Measurements from ENCODE around the gene HTR1E. TPM values are rescaled to one million over a fixed set of nuclear protein-coding genes. Genes with fewer than 3 reads are reported as not detected.

Gene HTR1E
- total RNA-seq, 2 donors from 2014 or later = not detected

GRCh38 chr6:86963352-86963751, 26.0 kb downstream of the HTR1E start:
- Histone ChIP-seq H3K27me3 (replicated peaks; ENCODE audit: insufficient read depth) (no peaks in the 10 kb centered on the region), H3K27ac (no peak overlapping the region), H3K36me3 (no peaks in the 10 kb centered on the region), H3K4me1 (ENCODE audit: control insufficient read depth in 1 of 2, low read depth in 2 of 2) (no peaks in the 10 kb centered on the region), H3K4me3 (no peak overlapping the region), H3K9me3 (no peaks in the 10 kb centered on the region)
- ATAC-seq (ENCODE audit: insufficient number of reproducible peaks, low FRiP score, low read depth) (no peak), DNase-seq (ENCODE audit: low spot score) (no peak)
- no peak for TF ChIP-seq CTCF (IDR thresholded peaks at IDR 0.05)

GRCh38 chr6:86964029-86964579, 26.8 kb downstream of the HTR1E start:
- DNase-seq (ENCODE audit: low spot score) (no peak), ATAC-seq (ENCODE audit: insufficient number of reproducible peaks, low FRiP score, low read depth) (no peak)
- no peak overlapping the region for H3K27ac ChIP-seq
- H3K36me3 ChIP-seq = no peaks in the 10 kb centered on the region
- no peaks in the 10 kb centered on the region for H3K4me1 ChIP-seq (ENCODE audit: control insufficient read depth in 1 of 2, low read depth in 2 of 2)
- H3K27me3 ChIP-seq (replicated peaks; ENCODE audit: insufficient read depth) = no peaks in the 10 kb centered on the region
- no peaks in the 10 kb centered on the region for H3K9me3 ChIP-seq
- TF ChIP-seq CTCF (IDR thresholded peaks at IDR 0.05) = no peak
- no peak overlapping the region for H3K4me3 ChIP-seq

- no peak for ATAC-seq (ENCODE audit: insufficient number of reproducible peaks, low FRiP score, low read depth)
These were observed 28.9 kb downstream of the HTR1E start for GRCh38 chr6:86966271-86966670.

GRCh38 chr6:86969573-86969972, 32.2 kb downstream of the HTR1E start:
- Histone ChIP-seq H3K27me3 (replicated peaks; ENCODE audit: insufficient read depth) (no peaks in the 10 kb centered on the region), H3K36me3 (no peaks in the 10 kb centered on the region), H3K9me3 (no peaks in the 10 kb centered on the region), H3K27ac (no peak overlapping the region), H3K4me1 (ENCODE audit: control insufficient read depth in 1 of 2, low read depth in 2 of 2) (no peaks in the 10 kb centered on the region), H3K4me3 (no peak overlapping the region)
- TF ChIP-seq CTCF (IDR thresholded peaks at IDR 0.05) = no peak
- ATAC-seq (ENCODE audit: insufficient number of reproducible peaks, low FRiP score, low read depth) (no peak), DNase-seq (ENCODE audit: low spot score) (no peak)

More at GRCh38 chr6:86966271-86966670, 28.9 kb downstream of the HTR1E start:
- H3K36me3 ChIP-seq = no peaks in the 10 kb centered on the region
- H3K4me1 ChIP-seq (ENCODE audit: control insufficient read depth in 1 of 2, low read depth in 2 of 2) = no peaks in the 10 kb centered on the region
- no peaks in the 10 kb centered on the region for H3K9me3 ChIP-seq
- no peak overlapping the region for H3K27ac ChIP-seq
- DNase-seq (ENCODE audit: low spot score) = no peak
- H3K27me3 ChIP-seq (replicated peaks; ENCODE audit: insufficient read depth) = no peaks in the 10 kb centered on the region
- H3K4me3 ChIP-seq = no peak overlapping the region
- no peak for TF ChIP-seq CTCF (IDR thresholded peaks at IDR 0.05)

GRCh38 chr6:86973088-86973487, 35.8 kb downstream of the HTR1E start:
- Histone ChIP-seq H3K27ac (no peak overlapping the region), H3K9me3 (no peaks in the 10 kb centered on the region), H3K4me3 (no peak overlapping the region), H3K27me3 (replicated peaks; ENCODE audit: insufficient read depth) (no peaks in the 10 kb centered on the region), H3K4me1 (ENCODE audit: control insufficient read depth in 1 of 2, low read depth in 2 of 2) (no peaks in the 10 kb centered on the region), H3K36me3 (no peaks in the 10 kb centered on the region)
- DNase-seq (ENCODE audit: low spot score) (no peak), ATAC-seq (ENCODE audit: insufficient number of reproducible peaks, low FRiP score, low read depth) (no peak)
- TF ChIP-seq CTCF (IDR thresholded peaks at IDR 0.05) = no peak

Measured in thoracic aorta (tissue), 2 donors.